GM18867 (cell line): ENCODE results near the gene SDR42E1.

ENCODE experiments used
- ATAC-seq: cut with Tn5 transposase; IDR thresholded peaks from one replicate; pipeline ENCODE4 v1.9.1; 2021; ENCODE audit warnings: mild to moderate bottlenecking, moderate library complexity; ENCODE audit not compliant: unreplicated experiment

SDR42E1 gene

DNA sequence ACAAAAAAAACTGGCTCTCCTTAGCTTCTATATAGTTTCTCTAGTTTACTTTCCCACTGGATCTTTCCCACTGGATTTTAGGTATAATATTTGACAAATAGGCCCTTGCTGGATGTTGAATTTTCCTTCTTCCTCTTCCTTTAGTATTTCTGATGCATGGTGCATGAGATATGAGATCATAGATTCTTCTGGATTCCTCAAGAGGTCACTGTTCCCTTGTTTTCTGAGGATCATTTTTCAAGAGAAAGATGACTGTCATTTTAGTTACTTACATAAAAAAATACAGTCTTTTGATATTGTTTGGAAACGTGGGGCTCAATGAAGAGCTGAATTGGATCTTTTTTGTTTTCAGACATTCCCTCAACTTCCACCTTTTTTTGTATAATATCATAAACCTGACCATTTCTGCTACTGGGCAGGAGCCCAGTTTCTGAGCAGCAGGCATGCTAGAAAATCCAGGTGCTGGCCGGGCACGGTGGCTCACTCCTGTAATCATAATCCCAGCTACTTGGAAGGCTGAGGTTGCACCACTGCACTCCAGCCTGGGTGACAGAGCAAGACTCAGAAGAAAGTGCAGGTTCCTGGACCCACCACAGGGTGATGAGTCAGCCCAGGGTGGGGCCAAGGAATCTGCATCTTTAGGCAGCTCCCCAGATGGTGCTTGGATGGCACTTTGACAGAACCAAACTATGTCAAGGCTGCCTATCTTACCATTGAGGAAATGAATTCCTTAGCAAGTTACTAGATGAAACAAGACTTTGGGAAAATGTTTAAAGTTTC is 70.3 kb downstream of the SDR42E1 start:
- ATAC-seq: no peak

DNA sequence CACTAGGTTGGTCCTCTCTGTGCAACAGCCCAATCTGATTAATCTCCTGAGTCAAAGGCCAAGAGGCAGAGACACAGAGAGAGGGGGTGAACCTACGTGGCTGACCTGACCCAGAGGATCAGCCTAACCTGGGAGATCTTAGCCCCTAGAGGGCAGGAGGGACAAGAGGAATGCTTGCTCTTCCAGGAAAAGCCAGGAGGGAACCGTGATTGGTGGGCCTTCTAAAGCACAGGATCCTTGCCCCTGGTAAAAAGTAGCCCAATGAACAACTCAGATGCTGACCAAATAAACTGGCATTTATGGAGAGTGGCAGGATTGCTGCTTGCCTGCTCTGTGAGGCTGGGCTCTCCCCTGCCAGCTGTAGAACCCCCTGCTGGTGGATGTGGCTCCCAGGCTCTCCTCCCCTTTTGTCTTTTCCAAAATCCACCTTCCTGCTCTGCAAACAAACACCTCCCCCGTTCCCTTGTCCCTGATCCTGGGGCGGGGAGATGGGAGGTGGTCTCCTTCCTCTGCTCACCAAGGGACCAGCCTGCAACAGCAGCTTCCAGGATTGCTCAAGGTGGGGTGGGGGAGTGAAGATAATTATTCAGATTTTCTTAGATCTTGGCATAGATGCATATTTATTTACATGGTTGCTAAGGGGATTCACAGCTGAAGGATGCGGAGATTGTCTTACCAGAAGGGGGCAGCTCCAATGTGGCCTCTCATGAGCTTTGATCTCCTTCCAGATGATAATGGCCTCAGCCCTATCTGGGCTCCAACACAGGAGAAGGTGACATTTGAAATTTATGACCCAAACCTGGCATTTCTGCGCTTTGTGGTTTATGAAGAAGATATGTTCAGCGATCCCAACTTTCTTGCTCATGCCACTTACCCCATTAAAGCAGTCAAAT is 71.9 kb downstream of the SDR42E1 start:
- no peak for ATAC-seq
